ES-I3 (cell line): Measurements from ENCODE around the gene KRT85.

Source experiments
- H3K36me3 ChIP-seq: 2 replicates; pipeline ENCODE4 v1.6.1; 2013; ENCODE audit warnings: mild to moderate bottlenecking, low read length, control low read depth, moderate library complexity; ENCODE audit not compliant: insufficient read depth
- H3K4me1 ChIP-seq: 2 replicates; pipeline ENCODE4 v1.6.1; 2013; ENCODE audit warnings: mild to moderate bottlenecking, control low read depth, low read length; ENCODE audit not compliant: insufficient read depth
- H3K9ac ChIP-seq: 2 replicates; pipeline ENCODE4 v1.6.1; 2013; ENCODE audit warnings: low read depth, mild to moderate bottlenecking, low read length, moderate library complexity
- H3K9me3 ChIP-seq: 2 replicates; pipeline ENCODE4 v1.6.1; 2013; ENCODE audit warnings: mild to moderate bottlenecking, low read length, moderate library complexity; ENCODE audit not compliant: control insufficient read depth, insufficient read depth

Gene KRT85

DNA sequence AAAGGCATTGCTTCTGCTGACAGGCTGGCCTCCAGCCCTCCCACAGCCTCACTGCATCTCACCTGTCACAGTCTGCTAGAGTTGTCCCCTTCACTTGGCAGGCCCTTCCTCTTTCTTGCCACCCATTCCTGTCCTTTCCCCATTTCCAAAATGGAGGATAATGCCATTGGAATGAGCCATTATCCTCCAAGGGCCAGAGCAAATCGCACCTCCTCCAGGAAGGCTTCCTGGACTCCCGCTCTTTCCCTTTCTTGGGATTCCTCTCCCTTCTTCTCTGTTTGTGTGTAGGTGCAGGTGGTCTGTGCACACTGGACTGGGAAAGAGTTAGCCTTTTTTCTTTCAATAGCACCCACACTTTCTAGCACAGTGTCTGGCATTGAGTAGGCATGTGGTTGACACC is 35.1 kb upstream of the KRT85 start:
- no peaks in the 10 kb centered on the region for H3K36me3 ChIP-seq
- H3K9ac ChIP-seq: no peak overlapping the region
- H3K9me3 ChIP-seq: no peaks in the 10 kb centered on the region
- H3K4me1 ChIP-seq: no peaks in the 10 kb centered on the region

DNA sequence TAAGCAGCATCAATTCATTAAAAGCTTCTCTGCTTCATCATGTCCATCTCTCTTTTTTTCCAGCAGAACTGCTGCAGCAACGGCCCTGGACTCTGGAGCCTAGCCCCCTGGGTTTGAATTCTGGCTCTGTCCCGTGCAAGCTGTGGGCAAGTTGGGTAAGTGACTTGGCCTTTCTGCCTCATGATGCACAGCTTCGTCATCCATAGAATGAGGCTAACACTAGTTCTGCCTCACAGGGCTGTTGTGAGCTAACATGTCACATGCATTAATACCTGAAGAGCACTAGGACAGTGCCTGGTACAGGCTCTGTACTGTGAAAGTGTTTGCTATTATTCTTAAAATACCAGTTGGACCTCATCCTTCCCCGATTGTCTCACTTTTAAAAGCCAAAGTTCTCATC is 34.6 kb upstream of the KRT85 start:
- Histone ChIP-seq H3K9ac (no peak overlapping the region), H3K36me3 (no peaks in the 10 kb centered on the region), H3K4me1 (no peaks in the 10 kb centered on the region), H3K9me3 (no peaks in the 10 kb centered on the region)

DNA sequence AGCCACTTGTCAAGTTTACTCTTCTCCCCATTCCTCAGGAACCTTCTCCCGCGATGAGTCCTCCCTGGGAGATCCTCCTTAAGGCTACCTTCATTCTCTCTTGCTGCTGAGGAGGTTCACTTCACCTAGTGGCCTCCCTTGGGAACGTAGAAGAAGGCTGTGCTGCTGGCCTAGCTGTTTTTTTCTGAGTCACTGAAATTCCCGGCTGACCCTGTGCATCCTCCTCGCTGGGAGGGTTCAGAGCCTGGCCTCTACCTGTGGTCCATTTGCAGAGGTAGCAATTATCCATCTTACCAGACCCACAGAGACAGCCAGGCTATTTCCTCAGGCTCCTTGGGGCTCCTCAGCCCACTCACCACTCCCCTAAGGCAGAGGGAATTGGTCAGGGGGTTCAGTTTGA is 34.2 kb upstream of the KRT85 start:
- Histone ChIP-seq H3K4me1 (no peaks in the 10 kb centered on the region), H3K9me3 (no peaks in the 10 kb centered on the region), H3K36me3 (no peaks in the 10 kb centered on the region), H3K9ac (no peak overlapping the region)

DNA sequence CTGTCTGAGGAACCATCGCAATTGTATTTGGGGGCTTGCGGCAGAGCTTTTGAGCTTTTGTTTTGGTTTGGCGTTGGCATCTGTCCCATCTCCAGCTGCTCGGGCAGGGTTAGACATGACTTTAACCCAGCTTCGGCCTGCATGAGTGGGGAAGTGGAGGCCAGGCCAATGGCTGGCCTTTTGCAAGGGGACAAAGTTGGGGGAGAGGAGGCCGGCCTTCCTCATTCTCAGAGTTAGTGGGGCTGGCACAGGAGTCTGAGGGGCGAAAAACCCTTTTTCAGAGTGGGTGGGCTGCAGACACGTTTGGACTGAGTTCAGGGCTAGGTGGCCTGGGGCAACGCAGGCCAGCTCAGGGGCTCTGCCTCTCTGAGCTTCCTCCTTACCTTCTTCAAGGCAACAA is 33.6 kb upstream of the KRT85 start:
- H3K9ac ChIP-seq: no peak overlapping the region
- no peaks in the 10 kb centered on the region for H3K4me1 ChIP-seq
- no peaks in the 10 kb centered on the region for H3K36me3 ChIP-seq
- H3K9me3 ChIP-seq: no peaks in the 10 kb centered on the region

DNA sequence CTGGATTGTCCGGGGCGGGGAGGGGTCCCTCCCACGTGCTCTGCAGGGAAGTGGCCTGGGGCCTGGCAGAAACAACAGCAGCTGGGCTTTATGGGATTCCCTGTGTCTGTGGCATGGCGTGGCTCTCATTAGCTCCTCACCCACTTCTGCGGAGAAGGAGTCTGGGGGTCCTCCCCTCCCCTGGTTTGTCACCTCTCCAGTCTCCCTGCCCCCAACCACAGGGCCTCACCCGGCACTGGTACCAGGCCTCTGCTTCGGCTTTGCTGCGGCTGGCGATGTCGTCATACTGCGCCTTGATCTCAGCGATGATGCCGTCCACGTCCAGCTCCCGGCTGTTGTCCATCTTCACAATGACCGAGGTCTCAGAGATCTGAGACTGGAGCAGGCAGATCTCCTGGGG is 32.5 kb upstream of the KRT85 start:
- Histone ChIP-seq H3K4me1 (no peaks in the 10 kb centered on the region), H3K36me3 (no peaks in the 10 kb centered on the region), H3K9me3 (no peaks in the 10 kb centered on the region), H3K9ac (no peak overlapping the region)

DNA sequence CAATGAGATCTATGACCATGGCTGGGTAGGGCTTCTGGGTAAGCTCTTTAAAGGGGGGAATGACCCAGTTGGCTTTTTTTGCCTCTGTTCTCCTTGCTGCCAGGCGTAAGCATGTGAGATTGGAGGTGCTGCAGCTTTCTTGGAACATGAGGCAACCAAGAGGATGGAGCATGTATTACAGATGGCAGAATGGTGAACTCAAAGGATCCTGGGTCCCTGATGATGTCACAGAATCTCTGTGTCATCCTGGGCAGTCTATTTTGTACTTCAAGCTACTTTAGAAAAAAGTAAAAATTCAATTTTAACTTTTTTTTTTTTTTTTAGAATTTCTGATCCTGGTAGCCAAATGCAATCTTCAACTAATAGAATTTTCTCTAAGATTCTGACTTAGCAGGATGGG is 30.9 kb upstream of the KRT85 start:
- no peaks in the 10 kb centered on the region for H3K9me3 ChIP-seq
- no peaks in the 10 kb centered on the region for H3K4me1 ChIP-seq
- H3K9ac ChIP-seq: no peak overlapping the region
- H3K36me3 ChIP-seq: no peaks in the 10 kb centered on the region

DNA sequence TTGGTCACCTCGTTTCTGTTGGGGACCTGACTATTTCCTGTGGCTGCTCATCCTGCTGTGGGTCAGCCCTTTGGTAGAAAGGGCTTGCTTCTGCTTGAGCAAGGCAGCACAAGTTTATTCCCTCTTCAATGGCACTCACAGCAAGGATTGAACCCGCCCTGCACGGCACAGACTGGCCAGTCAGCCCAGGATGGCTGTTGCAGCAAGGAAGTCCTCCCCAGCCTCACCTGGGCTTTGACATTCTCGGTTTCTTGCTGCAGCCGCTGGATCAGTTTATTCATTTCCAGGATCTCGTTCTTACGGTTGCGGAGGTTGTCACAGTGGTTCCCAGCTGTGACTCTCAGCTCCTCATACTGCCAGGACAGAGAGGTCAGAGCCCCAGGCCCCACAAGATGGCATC is 29.4 kb upstream of the KRT85 start:
- Histone ChIP-seq H3K4me1 (no peaks in the 10 kb centered on the region), H3K9me3 (no peaks in the 10 kb centered on the region), H3K9ac (no peak overlapping the region), H3K36me3 (no peaks in the 10 kb centered on the region)

DNA sequence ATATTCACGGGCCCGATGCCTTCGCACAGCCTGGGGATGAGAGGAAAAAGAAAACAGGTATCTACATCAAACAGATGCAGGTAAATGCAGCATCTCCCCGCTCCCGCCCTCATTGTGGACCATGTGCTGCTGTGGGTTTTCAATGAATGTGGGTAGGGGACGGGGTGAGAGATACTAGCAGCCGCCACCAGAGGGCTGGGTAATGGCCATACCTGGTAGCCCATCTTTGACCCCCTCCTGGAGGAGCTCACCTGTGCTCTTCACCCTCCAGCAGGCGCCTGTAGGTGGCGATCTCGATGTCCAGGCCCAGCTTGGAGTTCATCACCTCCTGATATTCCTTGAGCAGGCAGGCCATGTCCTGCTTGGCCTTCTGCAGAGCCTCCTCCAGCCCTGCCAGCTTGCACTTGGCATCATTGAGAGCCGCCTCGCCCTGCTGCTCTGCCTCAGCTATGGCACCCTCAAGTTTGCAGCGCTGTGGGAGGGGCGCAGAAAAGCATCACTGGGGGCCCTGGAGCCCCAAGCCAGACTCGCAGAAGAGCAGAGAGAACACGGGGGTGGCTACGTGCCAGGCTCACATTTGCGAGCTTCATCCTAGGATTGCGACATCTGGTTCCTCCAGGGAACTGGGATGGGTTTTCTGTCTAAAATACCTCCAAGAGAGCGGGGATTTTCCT is 28.6 kb upstream of the KRT85 start:
- Histone ChIP-seq H3K9me3 (no peaks in the 10 kb centered on the region), H3K4me1 (no peaks in the 10 kb centered on the region; the same call in 1 of the 2 replicates), H3K9ac (no peak overlapping the region), H3K36me3 (no peaks in the 10 kb centered on the region)

DNA sequence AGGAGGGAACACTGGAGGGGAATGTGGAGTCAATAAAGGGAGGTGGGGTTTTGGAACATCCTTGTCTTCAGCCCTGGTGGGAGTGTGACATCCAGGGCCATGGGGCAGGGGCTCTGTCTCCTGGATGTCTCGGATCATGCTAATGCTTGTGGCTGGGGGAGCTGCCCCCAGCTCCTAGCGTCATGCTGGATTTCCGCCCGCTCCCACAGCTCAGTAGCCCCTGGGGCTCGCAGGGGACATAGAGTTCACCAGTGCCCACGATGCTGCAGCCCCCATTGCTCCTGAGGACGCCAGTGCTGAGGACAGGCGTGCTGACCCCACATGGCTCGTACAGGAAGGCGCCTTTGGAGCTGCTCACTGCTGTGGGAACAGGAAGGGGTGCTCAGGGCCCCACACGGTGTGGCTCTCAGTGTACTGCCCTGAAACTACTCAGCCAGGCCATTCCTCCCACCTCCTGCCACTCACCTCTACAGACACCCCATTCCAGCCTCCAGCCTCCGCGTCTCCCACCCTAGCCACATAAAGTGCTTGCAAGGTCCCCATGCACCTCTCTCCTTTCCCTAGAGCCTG is 27.6 kb upstream of the KRT85 start:
- no peak overlapping the region for H3K9ac ChIP-seq
- H3K9me3 ChIP-seq: no peaks in the 10 kb centered on the region

DNA sequence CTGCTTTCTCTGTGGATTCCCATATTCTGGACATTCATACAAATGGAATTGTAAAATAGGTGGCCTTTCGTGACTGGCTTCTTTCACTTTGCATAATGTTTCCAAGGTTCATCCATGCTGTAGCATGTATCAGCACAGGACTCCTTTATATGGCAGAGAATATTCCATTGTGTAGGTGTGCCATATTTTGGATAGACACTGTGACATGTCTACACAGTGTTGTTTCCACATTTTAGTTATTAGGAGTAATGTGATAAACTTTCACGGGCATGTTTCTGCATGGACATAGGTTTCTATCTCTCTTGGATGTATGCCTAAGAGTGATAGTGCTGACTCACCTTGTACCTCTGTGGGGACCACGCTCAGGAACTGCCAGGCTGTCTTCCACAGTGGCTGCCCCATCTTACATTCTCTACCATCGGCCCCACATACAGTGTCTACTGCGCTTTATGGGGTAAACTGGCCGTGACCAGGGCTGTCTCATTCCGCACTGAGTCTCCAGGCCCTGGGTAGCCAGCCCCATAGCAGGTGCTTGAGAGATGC is 25.3 kb upstream of the KRT85 start:
- Histone ChIP-seq H3K36me3 (no peaks in the 10 kb centered on the region), H3K9me3 (no peaks in the 10 kb centered on the region), H3K9ac (no peak overlapping the region), H3K4me1 (peaks cover 7% of the 10 kb centered on the region; the same call in 1 of the 2 replicates)

More for the DNA sequence above, 27.6 kb upstream of the KRT85 start:
- Histone ChIP-seq H3K4me1 (peaks cover 7% of the 10 kb centered on the region; the same call in 1 of the 2 replicates), H3K36me3 (no peaks in the 10 kb centered on the region)

DNA sequence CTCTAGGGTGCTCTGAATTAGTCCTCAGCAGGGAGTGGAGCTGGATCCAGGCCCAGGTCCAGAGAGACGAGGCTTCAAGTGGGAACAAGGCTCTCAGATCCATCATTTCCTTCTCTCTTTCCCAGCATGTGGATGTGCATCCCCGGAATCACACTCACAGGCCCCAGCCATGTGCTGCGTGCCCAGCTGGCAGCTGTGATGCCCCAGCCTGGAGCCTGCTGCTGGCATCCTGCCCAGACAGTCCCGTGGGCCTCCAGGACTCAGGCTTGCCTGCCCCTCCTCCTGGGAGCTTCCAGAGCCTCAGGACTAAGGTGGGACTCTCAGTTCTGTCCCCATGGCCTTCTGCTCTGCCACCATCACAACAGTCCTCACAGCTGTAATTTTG is 24.3 kb upstream of the KRT85 start:
- no peaks in the 10 kb centered on the region for H3K9me3 ChIP-seq
- H3K4me1 ChIP-seq: peaks cover 7% of the 10 kb centered on the region; the same call in 1 of the 2 replicates
- no peak overlapping the region for H3K9ac ChIP-seq
- H3K36me3 ChIP-seq: no peaks in the 10 kb centered on the region

DNA sequence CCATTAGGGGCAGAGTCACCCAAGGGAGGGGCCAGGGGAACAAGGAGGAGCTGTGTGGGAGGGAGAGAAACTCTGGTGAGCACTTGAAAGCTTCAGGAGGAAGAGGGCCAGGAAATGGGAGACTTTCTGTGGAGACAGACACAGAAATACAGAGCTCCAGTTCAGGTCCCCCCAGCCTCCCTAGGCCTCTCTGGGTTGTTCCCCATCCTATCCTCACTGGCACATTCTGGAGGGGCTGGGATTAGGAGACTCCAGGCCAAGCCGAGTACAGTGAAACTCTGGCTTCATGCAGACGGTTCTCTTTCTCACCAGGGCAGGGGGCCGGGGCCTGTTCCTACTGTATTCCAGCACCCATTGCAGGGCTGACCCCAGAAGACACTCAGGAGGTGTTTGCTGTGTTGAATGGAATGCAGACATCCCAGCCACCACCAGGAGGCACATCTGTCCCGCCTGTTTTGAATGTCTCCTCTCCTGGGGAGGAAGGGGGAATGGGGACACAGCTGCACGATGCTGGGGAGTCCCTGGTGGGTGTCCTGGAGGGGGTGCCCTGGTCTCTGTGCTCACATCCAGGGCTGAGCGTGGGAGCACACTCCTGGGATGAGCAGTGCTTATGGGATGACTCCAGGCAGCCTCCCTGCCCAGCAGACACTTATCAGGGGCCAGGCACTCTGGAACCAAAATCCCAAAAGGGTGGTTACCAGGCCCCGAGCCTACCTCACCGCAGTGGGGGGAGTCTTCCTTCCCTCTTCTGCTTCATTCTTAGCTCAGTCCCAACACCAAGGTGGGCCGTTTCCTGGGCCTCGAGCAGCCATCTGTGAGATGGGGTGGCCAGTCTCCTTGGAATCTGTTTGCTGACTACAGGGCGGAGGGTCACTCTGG is 23.7 kb upstream of the KRT85 start:
- Histone ChIP-seq H3K4me1 (peaks cover 7% of the 10 kb centered on the region; the same call in 1 of the 2 replicates), H3K36me3 (no peaks in the 10 kb centered on the region), H3K9me3 (no peaks in the 10 kb centered on the region), H3K9ac (no peak overlapping the region)

DNA sequence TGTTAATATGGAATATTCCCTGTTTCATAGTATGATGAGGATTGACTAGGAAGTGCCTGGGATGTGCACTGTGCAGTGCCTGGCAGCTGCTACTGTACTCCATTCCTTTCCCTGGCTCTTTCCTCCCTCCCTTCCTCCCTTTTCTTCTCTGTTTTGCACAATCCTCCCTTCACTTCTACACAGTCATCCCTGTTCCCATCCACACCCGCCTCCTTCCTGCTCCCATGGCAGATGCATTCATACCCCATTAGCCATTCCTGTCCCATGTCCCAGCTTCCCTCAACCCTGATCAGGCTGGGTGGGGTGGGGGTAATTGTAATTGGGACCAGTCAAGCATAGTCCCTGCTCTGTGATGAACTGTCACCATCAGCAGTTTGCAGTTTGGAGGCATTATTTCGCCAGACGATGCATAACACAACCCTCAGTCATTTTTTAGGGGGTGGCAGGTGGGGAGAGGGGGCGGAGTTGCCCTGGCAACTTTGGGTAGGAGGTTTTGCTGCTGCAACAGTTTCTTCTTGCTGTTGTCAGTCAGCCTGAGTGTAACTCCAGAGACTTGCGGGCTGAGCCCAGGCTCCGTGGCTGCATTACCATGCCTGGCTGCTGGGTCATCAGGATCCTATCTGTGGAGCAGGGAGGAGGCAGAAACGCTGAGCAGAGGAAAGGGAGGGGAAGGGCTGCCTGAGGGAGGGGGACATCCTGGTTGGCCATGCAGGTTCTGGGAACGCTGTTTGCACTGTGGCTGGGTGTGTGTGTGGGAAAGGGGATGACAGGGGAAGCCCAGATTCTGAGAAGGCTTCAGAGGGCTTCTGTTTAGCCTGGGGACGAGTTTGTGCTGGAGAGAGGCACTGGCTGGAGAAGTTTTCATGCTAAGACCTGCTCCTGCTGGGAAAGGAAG is 22.3 kb upstream of the KRT85 start:
- Histone ChIP-seq H3K4me1 (peaks cover 7% of the 10 kb centered on the region; the same call in 1 of the 2 replicates), H3K9me3 (no peaks in the 10 kb centered on the region), H3K36me3 (no peaks in the 10 kb centered on the region), H3K9ac (no peak overlapping the region)

DNA sequence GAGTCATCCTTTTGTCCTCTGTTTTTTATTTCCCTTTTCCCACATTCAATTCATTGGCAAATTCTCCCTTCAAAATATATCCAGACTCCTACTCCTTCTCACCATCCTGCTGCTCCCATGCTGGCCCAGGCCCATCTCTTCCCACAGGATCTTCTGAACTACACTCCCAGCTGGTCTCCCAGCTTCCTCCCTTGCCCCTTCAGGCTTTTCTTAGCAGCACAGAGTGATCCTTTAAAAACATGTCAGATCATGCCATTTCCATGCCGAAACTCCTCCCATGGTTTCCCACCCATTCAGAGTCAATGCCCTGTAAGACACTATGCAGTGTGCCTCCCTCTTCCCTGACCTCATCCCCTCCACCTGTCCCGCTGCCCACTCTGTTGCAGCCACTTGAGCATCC is 20.6 kb upstream of the KRT85 start:
- H3K36me3 ChIP-seq: no peaks in the 10 kb centered on the region
- peaks cover 7% of the 10 kb centered on the region; the same call in 1 of the 2 replicates for H3K4me1 ChIP-seq
- H3K9me3 ChIP-seq: no peaks in the 10 kb centered on the region
- no peak overlapping the region for H3K9ac ChIP-seq
